Type B pancreatic cell (in vitro differentiated cells): ENCODE measurements around the gene ARHGEF25. TPM values are rescaled to one million over a fixed set of nuclear protein-coding genes. Genes with fewer than 3 reads are reported as not detected.

Experiments
- DNase-seq: peaks from one replicate; pipeline ENCODE4 v3.0.0; 2021; ENCODE audit warnings: mixed read lengths; ENCODE audit not compliant: unreplicated experiment; ENCODE audit errors: extremely low spot score
- H3K27ac Mint-ChIP-seq: 2 replicates; pipeline ENCODE4 v1.8.0; 2021; ENCODE audit warnings: mild to moderate bottlenecking, mixed read lengths
- H3K27me3 Mint-ChIP-seq: 2 replicates; pipeline ENCODE4 v1.8.0; 2021; ENCODE audit warnings: mixed read lengths
- H3K36me3 Mint-ChIP-seq: 2 replicates; pipeline ENCODE4 v1.8.0; 2021; ENCODE audit warnings: mixed read lengths
- H3K4me1 Mint-ChIP-seq: one replicate; pipeline ENCODE4 v1.8.0; 2021; ENCODE audit warnings: mixed read lengths; ENCODE audit not compliant: unreplicated experiment
- H3K4me3 Mint-ChIP-seq: 2 replicates; pipeline ENCODE4 v1.8.0; 2021; ENCODE audit warnings: mild to moderate bottlenecking, mixed read lengths
- H3K9me3 Mint-ChIP-seq: 2 replicates; pipeline ENCODE4 v1.8.0; 2021; ENCODE audit warnings: mixed read lengths
- total RNA-seq: library from RNA; stranded (reverse); gene quantifications from 2 replicates; pipeline ENCODE4 v1.2.1, GENCODE V29; 2021; ENCODE audit warnings: low replicate concordance
- TF ChIP-seq, protein P1 (sequence below): fragments of 200-600 bp; sonication (generic); conservative IDR thresholded peaks from 2 replicates; pipeline ENCODE4 v1.5.0; 2021; ENCODE audit warnings: antibody characterized with exemption, mild to moderate bottlenecking

ARHGEF25 gene
- total RNA-seq, 1 donor from 2014 or later: 34.6 TPM

DNA sequence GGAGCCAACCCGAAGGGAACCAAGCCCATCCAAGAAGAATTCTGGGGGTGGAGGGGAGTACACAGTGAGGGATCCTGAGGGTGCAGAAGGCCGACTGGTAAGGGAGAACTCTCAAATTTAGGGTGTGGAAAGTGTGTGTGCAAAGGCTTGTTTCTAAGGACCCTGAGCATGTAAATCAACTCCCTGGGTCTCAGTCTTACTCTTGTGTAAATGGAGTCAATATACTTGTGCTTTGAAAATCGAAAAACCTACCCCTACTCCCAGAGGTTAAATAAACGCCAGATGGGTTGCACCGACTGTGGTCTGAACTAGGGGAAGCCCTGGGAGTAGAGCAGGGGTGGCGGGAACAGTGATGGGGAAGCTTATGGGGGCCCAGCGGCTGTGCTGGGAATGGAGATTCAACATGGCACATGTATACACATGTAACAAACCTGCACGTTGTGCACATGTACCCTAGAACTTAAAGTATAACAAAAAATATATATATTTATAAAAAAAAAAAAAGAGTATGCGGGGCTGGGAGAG, 15.7 kb downstream of the ARHGEF25 start:
- H3K27ac Mint-ChIP-seq: no peak overlapping the region
- TF ChIP-seq, protein P1, sequence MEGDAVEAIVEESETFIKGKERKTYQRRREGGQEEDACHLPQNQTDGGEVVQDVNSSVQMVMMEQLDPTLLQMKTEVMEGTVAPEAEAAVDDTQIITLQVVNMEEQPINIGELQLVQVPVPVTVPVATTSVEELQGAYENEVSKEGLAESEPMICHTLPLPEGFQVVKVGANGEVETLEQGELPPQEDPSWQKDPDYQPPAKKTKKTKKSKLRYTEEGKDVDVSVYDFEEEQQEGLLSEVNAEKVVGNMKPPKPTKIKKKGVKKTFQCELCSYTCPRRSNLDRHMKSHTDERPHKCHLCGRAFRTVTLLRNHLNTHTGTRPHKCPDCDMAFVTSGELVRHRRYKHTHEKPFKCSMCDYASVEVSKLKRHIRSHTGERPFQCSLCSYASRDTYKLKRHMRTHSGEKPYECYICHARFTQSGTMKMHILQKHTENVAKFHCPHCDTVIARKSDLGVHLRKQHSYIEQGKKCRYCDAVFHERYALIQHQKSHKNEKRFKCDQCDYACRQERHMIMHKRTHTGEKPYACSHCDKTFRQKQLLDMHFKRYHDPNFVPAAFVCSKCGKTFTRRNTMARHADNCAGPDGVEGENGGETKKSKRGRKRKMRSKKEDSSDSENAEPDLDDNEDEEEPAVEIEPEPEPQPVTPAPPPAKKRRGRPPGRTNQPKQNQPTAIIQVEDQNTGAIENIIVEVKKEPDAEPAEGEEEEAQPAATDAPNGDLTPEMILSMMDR: no peak
- H3K27me3 Mint-ChIP-seq: peaks cover 94% of the 10 kb centered on the region
- H3K9me3 Mint-ChIP-seq: no peaks in the 10 kb centered on the region
- H3K4me1 Mint-ChIP-seq: peaks cover 3% of the 10 kb centered on the region
- no peak for DNase-seq
- peaks cover 3% of the 10 kb centered on the region for H3K36me3 Mint-ChIP-seq
- no peak overlapping the region for H3K4me3 Mint-ChIP-seq

DNA sequence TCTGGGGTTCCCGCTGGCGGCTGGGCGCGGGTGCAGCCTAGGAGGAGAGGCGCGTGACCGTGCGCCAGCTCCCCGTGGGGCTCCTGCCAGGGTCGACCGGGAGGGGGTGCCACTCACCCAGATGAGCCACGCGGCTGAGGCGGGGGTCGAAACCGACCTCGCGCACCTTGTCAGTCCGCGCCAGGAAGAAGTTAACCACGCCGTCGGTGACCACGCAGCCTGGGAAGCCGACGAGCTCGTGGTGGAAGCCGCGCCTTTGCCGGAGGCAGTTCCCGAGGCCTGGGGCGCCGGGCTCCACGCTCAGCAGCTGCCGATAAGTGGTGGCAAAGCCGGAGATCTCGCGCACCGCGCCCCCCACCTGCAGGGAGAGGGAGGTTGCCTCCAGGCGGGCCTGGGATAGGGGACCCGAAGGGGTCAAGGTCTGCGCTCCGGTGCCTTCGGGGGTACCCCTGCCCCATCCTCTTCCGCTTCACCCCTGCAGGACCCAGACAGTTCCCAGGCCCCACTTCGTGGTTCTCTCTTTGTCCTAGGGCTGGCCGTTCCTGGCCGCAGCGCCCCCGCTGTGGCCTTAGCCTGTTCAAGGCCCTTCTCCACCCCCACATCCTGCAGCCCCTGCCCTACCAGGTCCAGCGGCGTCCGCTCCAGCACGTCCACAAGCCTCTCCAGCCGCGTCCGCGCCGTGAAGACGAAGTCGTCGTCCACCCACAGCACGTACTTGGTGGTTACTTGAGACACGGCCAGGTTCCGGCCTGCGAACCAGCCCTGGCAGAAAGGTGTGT, 16.5 kb downstream of the ARHGEF25 start:
- no peaks in the 10 kb centered on the region for H3K4me1 Mint-ChIP-seq
- TF ChIP-seq, protein P1: no peak
- peaks cover 91% of the 10 kb centered on the region for H3K27me3 Mint-ChIP-seq

DNA sequence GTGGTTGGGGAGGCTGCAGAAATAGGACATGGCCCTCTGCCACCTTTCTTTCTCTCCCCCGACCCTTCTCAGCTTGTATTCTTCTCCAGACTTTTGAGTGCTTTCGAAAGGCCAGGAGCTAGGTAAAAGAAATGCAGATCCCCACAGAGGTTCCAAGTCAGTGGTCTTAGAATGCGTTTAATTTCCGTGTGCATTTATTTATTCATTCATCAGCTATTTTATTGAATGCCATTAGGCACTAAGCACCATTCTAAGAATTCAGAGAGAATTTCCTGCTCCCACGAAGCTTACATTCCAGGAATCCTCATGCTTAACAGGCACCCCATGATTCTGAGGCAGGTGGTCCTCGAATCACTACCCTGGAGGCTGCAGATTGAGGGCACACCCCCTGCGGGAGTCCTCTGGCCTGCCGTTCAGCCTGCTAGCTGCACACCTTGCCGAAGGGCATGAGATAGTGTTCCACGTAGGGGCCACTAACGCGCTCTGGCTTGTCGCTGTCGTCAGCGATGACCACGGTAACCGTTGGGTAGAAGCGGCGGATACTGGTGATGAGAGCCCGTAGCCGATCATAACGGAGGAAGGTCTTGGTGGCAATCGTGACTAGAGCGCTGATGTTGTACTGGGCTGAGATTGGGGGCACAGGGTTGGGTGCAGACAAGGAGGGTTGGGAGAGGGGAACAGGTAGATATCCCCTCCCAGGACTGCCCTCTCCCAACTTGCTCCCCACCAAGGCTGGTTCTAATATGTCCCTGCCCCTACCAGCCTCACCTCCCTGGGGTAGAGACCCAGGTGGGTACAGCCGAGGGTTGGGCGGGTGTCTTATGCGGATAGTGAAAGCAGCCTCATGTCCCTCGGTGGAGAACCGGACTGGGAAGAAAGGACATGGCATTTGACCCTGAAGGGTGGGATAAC, 17.3 kb downstream of the ARHGEF25 start:
- DNase-seq: peak; percentile 57
- peaks cover 88% of the 10 kb centered on the region for H3K27me3 Mint-ChIP-seq
- H3K36me3 Mint-ChIP-seq: peaks cover 3% of the 10 kb centered on the region
- H3K27ac Mint-ChIP-seq: no peak overlapping the region
- TF ChIP-seq, protein P1: no peak
- H3K9me3 Mint-ChIP-seq: no peaks in the 10 kb centered on the region
- no peaks in the 10 kb centered on the region for H3K4me1 Mint-ChIP-seq
- no peak overlapping the region for H3K4me3 Mint-ChIP-seq

More for the DNA sequence above, 16.5 kb downstream of the ARHGEF25 start:
- H3K27ac Mint-ChIP-seq: no peak overlapping the region
- peak; percentile 68 for DNase-seq
- H3K36me3 Mint-ChIP-seq: peaks cover 3% of the 10 kb centered on the region
- H3K9me3 Mint-ChIP-seq: no peaks in the 10 kb centered on the region
- no peak overlapping the region for H3K4me3 Mint-ChIP-seq

DNA sequence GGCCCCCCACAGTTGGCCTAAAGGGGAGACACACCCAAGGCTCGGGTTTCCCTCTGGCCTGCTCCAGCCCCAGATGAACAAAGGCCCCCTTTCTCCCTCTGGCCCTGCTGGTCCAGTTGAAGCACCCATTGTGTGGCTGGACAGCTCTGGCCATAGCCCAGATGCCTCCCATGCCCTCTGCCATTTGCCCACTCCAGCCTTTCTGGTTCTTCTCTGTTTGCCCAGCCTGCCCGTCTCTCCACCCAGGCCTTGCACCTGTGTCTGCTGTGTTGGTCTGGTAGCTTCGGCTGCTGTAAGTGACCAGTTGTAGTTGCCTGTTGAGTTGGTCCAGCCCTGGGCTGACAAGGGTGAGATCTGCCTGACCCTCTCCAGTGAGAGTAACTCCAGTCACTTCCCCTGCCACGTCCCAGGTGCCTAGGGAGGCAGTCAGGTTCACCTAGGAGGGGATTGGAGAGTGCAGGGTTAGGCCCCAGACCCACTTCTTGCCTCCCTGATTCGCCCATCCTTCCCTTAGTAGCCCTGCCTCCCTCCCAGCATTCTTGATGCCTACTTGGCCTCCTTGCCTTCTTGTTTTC, 18.7 kb downstream of the ARHGEF25 start:
- H3K4me1 Mint-ChIP-seq: no peaks in the 10 kb centered on the region
- no peak overlapping the region for H3K27ac Mint-ChIP-seq
- H3K4me3 Mint-ChIP-seq: no peak overlapping the region
- TF ChIP-seq, protein P1: no peak
- H3K27me3 Mint-ChIP-seq: peaks cover 84% of the 10 kb centered on the region
- peak; percentile 50 for DNase-seq
- no peaks in the 10 kb centered on the region for H3K9me3 Mint-ChIP-seq
- H3K36me3 Mint-ChIP-seq: peaks cover 3% of the 10 kb centered on the region

DNA sequence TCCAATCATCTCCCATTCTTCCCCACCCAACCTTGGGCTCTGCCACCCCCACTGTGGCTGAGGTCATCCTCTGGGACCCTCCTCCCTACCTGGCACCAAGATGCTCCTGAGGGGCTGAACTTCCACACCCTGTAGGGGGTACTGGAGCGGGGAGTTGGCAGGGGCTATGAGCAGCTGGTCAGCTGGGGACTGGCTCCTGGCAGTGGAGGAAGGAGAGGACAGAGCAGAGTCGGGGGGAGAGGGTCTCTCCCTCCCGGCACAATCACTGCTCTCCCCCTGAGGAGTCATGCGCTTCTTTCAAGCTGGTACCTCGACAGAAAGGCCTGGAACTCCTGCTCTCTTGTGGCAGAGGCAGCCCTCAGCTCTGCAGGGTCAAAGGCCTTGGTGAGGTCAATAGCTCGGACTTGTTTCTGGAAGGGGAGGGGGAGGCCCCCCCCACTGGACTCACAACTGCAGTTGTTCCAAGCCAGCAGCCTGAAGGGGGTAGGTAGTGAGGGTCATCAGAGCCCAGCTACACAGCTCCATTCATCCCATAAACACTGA, 19.7 kb downstream of the ARHGEF25 start:
- peak; percentile 53 for DNase-seq
- Mint-ChIP-seq H3K27ac (no peak overlapping the region), H3K27me3 (peaks cover 79% of the 10 kb centered on the region), H3K36me3 (peaks cover 3% of the 10 kb centered on the region), H3K4me3 (peak overlapping the region; percentile 72), H3K4me1 (no peaks in the 10 kb centered on the region), H3K9me3 (no peaks in the 10 kb centered on the region)
- TF ChIP-seq, protein P1: no peak
